Cardiac septum (tissue), 1 donor: ENCODE measurements around the gene IL21. TPM values are rescaled to one million over a fixed set of nuclear protein-coding genes. Genes with fewer than 3 reads are reported as not detected.
"Not testable (repeated sequence)": the region's sequence is repeated elsewhere in the genome, so short reads cannot be mapped to it uniquely, and the experiment has no call there.

ENCODE experiments used
- DNase-seq: peaks from one replicate; pipeline ENCODE4 v3.0.0-alpha.2; 2020; ENCODE audit warnings: low spot score
- intact Hi-C: fragments of 100-400 bp; cut with DNase I; formaldehyde crosslinking; loops from one replicate; pipeline ENCODE4 v1.14.0; 2022
- long read RNA-seq: library from polyadenylated mRNA; unstranded; transcript quantifications from one replicate; pipeline ENCODE4 v2.0.0, GENCODE V29; 2021
- total RNA-seq: library from RNA; stranded (reverse); fragmentation: NEBNext Ultra II Directional; extraction: Animal tissue kit (Norgen Biotek cat#: 25700); gene quantifications from one replicate; pipeline ENCODE4 v1.2.1, GENCODE V29; 2021
- donor health status: DM: no; HTN: no; CAD: no.

The IL21 gene
- not detected for total RNA-seq
- long read RNA-seq, result 0 reads

DNA sequence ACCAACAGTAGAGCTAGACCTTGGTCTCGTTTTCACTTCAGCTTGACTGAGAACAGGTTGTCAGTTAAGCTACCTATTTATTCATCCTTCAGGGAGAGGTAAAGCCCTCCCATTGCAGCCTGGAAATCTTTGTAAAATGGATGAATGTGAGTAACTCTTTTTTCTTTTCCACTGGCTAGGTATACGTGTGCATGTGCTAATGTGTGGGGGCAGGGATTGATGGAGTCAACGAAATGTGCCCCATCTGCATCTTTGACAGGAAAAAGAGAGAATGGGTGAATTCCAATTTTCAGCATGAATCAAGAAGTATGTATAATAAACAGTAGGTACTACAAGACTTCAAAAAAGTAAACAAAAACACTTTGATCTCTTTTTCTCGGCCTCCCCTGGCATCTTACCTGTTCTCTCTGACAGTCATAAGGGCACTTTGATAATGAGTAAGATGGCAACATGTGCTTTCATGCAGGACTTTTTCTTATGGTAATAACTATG lies at the start of gene IL21:
TSS of gene IL21 (minus strand) at position 51 of the 492 bp plus-strand sequence. CDS start 55 bp downstream, outside the sequence.
- intact Hi-C loops, result no loop called here
- DNase-seq, result no peak

DNA sequence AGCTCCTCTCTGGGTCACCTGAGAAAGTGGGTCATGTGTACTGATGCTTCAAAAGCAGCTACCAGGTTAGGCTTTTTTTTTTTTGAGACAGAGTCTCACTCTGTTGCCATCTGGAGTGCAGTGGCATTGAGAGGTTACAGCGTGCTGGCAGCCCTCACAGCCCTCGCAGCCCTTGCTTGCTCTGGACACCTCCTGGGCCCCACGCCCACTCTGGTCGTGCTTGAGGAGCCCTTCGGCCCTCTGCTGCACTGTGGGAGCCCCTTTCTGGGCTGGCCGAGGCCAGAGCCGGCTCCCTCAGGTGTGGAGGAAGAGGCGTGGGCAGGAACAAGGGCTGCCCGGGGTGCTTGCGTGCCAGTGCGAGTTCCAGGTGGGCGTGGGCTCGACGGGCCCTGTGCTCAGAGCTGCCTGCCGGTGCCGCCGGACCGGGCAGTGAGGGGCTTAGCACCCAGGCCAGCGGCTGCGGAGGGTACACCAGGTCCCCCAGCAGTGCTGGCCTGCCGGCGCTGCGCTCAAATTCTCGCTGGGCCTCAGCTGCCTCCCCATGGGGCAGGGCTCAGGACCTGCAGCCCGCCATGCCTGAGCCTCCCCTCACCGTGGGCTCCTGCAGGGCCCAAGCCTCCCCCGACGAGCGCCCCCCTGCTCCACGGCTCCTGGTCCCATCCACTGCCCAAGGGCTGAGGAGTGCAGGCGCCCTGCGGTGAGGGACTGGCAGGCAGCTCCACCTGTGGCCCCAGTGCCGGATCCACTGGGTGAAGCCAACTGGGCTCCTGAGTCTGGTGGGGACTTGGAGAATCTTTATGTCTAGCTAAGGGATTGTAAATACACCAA lies 49.3 kb upstream of the IL21 start:
- no peak for DNase-seq
- intact Hi-C loops, result no loop called here

DNA sequence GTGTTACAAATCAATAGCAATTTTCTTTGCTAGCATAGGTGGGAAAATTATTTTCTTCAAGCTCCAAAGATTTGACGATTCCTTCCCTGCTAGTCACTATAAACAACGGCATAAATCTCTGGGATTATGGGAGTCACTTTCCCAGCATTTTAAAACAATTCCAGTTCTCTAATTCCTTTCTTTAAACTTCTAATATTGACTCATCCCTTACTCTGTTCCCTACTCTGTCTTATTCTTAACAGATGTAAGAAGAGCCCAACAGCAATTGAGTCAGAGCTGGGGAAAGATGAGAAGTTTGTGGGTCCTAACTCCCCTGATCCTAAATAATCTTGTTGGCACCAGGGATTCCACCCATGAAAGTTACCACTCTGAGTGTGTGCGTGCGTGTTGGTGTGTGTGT lies 47.4 kb upstream of the IL21 start:
- intact Hi-C loops, result no loop called here
- DNase-seq, result no peak

DNA sequence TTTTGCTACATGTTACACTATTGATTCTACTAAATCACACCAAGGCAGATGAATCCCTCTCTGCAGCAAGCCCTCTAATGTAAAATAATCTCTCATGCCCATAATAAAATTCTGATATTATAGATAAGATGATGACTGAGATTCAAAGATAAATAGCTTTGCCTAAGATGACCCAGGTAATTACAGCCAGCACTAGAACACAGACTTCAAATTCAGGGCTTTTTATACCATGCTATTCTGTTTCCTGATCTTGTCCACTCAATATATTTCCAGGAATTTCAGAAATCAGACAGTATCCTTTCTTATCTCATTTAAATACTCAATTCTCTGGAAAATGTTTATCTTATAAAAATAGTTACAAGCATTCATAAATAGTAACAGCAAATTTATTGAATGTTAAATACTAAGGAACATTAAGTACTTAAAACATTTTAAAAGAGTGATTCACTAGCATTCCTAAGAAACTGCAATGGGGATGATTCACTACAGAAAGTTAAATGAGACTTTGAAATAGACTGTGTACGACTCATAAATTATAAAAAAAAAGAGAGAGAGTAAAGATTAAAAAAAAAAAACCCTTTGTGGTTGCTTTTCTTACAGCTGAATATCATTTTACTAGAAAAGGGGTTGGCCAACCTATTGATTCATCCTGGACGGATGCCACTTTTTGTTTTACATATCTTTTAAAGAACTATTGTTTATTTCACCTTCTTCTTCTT lies 45.8 kb upstream of the IL21 start:
- intact Hi-C loops, result no loop called here
- DNase-seq, result no peak

DNA sequence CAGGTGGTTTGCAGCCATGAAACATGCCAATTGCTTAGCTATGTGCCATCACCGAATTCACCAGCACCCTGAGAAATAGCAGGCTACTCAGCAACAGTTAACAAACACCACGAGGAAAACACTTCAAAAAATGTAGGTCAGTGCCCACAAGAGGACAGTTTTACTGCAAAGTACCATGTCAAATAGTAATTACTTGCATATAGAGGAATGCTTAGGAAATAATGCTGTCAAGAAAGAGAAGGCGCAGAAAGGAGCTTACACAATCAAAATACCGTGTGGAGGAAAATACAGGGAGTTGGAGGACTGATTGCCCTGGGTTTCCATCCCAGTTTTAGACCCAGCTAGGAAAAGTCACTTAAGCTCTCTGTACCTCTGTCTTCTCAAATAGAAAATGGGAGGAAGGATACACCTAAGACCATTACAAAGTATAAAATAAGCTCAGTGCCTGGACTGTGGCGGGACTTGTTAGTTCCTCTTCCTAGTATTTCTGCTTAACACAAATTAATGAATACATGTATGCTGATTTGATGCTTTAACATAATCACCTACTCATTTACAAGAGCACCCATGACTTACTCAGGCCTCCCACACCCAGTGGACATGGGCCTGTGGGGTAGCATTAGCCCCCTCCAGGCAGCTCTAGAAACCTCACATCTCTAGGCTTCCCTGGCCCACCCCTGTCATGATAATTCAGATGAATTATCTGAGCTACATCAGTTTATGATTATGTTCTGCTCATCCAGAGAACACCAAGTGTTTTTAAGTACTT lies 44.5 kb upstream of the IL21 start:
- DNase-seq, result no peak
- intact Hi-C loops, result no loop called here

DNA sequence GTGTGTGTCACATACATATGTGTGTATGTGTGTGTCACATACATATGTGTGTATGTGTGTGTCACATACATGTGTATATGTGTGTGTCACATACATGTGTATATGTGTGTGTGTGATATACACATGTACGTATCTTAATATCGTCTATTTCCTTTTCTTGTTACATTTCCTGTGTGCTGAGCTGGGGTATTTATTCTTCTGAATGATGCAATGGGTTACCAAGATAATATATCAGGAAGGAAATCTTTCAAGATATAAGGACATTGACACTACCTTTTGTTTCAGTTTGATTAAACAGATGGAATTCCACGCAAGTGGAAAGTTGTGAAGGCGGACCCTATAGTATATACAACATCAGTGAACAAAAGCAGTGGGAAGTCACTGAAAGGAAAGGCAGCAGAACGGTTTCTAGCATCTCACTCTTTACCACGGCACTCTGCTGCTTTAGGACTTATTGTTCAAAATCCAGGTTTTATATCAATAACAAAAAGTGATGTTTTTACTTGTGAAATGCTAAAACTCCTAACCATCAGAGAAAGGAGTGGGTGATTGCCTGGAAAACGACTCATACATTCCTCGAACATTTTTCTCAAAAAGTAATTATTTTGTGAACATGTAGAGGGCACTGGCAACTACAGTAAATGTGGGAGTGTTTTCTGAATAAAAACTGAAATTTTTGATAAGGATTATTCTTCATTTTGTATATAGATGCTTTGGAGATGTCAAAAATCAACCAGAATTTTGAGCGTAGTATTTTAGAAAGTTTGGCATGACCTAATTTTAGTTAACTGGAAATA lies 43.1 kb upstream of the IL21 start:
- DNase-seq, result no peak
- intact Hi-C loops, result no loop called here

DNA sequence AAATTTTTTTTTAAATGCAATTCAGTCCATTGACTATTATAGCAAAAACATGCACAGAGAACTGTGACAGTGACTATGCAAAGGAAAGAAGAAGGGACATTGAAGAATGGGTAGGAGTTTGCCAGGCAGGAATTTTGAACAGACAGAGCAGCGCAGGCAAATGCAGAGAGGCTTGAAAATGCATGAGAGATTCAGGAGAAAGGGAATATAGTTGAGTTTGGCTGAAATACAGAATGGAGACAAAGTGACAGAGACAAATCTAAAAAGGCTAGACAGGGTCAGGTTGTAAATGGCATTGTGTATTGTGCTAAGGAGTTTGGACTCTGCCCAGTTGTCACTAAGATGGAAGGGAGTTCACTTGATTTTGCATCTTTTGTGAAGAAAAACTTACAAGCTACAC lies 42.4 kb upstream of the IL21 start:
- intact Hi-C loops, result no loop called here

DNA sequence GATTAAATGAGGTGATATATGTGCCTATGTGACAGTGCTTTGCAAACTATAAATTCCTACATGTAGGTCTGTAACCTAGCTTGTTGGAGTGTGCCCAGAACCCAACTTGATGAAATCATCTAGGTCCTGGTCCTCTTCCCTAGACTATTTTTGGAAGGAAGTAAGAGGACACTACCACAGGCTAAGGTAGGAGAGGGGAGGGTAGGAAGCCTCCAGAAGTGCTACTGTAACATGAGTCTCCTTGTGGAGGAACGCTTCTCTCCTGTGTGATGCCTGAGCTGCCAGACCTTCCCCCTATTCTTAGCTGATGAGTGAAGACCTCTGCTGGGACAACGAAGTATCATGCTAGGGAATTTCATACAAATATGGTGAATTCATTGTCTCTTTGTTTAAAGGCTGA lies 41.8 kb upstream of the IL21 start:
- DNase-seq, result no peak
- intact Hi-C loops, result no loop called here

More for the DNA sequence above, 42.4 kb upstream of the IL21 start:
- DNase-seq, result no peak

DNA sequence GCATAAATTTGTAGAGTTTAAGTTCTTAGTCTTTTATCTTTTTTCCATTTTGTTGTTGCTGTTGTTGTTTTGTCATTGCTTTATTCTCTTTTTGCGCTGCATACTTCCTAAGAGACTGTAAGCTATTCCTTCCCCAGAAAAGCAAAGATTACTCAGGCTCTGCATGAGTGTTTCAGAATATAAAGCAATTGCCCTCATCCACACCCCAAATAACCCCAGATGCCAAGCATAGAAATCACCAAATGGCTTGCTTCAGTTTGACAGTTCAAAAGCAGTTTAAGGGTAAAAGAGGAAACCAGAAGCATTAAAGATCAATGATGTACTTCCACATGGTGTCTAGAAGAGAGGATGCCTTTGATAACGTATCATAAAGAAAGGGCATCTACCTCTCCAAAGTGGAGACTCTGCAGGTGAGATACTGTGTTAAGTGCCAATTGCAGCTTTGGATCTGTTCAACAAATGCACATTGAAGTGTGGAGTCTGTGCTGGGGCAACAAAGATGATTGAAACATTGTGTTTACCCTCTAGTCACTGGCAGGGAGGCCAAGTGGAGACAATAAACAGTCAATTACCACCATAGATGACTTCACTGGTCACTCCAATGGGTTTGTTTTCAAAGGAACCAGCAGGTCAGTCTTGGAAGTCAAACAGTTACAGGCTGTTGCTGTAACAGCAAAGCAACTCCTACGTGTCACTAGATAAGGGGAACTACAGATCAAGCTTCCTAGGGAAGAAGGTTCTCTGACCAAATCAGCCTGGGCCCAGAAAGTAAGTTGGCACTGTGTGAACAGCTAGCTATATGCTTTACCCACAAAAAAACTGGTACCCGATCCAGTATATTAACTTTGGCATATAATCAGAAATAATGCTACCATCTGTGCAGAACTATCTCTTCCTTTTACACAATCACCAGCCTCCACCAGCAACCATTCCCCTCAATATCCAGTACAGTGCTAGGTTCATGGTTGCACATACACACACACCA lies 40.6 kb upstream of the IL21 start:
- no peak for DNase-seq
- intact Hi-C loops, result no loop called here

DNA sequence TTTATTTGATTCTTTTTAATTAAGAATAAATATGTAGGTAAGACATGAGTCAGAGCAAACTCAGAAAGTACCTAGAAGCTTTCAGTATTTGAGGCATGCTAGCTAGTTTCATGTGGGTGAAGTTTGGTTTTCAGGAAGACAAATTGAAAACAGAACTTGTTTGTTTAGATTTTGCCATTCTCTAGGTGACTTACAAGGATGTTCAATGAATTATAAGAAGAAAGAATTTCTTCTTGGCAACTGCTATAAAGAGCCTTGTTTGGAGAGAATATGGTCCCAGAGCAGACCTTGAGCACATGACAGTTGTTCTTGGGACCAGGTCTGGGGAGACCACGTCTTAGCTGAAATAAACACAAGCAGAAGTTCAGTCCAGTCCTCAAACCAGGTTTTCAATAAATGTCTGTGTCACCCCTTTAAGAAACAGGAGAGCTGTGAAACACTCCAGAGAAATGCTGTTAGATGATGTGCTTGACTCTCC lies 38.0 kb upstream of the IL21 start:
- intact Hi-C loops, result no loop called here
- DNase-seq, result no peak

DNA sequence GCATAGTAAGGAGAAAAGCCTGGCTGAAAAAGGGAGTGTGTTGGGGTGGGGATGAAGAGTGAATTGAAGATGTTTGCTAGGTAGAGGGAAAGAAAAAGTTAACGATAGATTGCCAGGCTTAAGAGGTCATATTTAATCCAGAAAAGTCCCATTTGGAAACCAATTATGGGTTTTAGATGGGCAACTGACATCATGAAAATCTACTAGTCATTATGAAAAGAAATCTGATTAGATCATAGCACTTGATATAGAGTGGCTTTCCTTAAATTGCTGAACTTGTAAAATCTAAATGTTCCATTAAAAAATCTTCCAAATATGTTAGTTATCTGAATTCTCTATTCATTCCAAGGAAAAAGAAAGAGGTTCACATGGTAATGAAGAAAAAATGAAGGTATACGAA lies 37.5 kb upstream of the IL21 start:
- intact Hi-C loops, result no loop called here

DNA sequence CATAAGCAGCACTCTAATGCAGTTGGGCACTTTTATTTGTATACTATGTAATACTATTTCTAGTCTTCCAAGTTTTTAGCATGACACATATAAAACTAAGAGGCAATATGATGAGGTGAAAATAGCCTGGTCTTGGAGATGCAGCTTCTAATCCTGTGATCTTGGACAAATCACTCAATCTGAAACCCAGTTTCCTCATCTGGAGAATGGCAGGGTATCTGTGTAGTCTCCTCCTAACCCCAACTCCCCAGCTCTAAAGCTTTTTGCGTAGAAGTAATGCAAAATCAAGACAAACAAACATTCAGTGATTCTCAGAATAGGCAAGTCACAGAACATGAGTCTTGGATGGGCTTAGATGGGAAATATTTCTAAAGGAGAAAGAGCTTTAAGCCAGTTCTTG lies 36.7 kb upstream of the IL21 start:
- intact Hi-C loops, result no loop called here
- no peak for DNase-seq

More for the DNA sequence above, 37.5 kb upstream of the IL21 start:
- no peak for DNase-seq

DNA sequence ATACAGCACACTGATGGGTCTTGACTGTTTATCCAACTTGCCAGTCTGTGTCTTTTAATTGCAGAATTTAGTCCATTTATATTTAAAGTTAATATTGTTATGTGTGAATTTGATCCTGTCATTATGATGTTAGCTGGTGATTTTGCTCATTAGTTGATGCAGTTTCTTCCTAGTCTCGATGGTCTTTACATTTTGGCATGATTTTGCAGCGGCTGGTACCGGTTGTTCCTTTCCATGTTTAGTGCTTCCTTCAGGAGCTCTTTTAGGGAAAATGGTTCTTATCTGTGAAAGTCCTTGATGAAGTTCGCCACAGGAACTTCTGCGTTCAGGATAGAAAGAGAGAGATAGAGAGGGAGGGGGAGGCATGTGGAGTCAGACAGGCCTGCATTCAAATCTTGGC lies 35.7 kb upstream of the IL21 start:
- DNase-seq, intact Hi-C loops: not testable (repeated sequence)

DNA sequence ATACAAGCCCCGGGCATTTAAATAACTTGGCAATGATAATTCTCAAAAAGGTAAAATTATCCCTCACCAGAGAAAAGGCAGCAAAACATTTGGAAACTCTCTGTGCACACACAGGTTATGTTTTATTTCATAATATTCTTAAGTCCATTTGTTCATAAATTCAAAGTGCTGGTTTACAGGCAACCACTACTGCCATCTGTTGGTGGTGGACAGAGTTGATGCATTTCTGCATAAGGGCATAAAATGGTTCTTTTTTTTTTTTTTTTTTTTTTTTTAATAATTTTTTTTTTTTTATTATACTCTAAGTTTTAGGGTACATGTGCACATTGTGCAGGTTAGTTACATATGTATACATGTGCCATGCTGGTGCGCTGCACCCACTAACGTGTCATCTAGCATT lies 31.5 kb upstream of the IL21 start:
- DNase-seq, result no peak

DNA sequence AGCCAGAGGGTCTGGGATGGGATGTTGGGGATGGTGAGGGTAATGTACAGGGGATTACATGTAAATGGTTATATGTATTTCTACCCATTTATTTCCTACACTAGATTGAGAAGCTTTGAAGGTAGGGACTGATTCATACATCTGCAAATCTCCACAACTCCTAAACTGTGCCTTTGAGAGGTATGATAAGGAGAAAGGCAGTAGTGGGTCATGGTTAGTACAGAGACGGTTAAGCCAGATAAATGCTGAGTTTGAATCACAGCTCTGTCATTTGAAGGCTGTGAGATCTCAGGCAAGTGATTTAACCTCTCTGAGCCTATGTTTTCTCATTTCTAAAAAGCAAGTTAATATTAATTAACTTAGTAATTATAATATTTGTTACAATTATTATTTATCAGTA lies 29.3 kb upstream of the IL21 start:
- intact Hi-C loops, result no loop called here
- no peak for DNase-seq

More for the DNA sequence above, 31.5 kb upstream of the IL21 start:
- intact Hi-C loops, result no loop called here

DNA sequence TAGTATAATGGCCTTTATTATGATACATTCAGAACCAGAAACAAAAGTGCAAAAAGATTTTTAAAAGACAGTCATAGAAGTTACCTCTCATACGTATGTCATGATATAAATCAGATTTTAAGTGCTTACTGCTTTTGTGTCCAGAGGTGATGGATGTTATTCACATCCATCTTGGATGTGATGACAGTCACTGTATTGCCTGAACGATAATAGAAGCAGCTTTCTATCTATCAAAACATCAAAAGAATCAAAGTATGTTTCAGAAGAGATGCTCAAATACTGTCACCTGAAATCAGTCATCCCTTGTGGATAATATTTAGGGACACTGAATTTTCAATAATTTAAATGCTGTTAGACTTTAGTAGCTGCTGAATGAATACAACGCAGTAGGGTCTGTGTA lies 26.8 kb upstream of the IL21 start:
- DNase-seq, result no peak
- intact Hi-C loops, result no loop called here

DNA sequence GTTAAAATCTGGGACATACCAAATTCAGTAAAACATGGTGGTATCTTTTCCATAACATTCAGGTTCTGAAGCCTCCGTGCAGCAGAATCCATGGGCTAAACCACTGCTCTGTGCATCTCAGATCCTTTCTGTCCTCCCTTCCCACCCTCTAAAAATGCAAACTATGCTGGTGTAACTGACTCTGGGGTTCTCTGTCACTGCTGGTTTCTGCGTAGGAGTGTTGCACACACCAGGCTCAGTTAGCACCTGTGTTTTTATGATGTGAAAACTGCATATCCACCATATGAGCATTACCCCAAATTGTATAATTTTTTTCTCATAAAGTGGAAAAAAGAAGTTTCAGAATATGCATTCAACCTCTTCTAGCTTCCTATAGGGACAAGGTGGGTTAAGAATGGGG lies 22.4 kb upstream of the IL21 start:
- intact Hi-C loops, result no loop called here
- DNase-seq, result no peak

DNA sequence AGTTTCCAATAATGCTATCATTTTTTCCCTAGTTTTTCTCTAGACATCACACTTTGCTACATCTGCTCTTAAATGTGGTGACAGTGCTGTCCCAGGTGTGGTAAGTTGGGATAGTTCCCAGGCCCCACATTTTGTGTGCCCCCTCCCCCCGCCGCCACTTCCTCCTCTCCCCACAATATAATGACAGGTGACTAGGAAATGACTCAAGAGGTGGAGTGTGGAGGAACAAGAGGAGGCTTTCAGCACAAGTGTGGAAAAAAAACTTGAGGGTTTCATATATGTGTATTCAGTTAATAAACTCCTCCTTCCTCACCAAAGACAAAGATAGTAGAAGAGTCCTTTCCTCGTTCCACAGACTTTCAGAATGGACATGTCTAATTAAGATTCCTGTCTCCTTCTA lies 18.3 kb upstream of the IL21 start:
- no peak for DNase-seq
- intact Hi-C loops, result no loop called here
